Gastroesophageal sphincter (tissue), 3 donors: ENCODE measurements around the gene KCNA2.

Source experiments
- EP300 ChIP-seq: sonication (generic); formaldehyde crosslinking; IDR thresholded peaks from one replicate; pipeline ENCODE4 v1.6.1; 2017; ENCODE audit warnings: antibody characterized with exemption, mild to moderate bottlenecking
- TF ChIP-seq, protein P1 (sequence below), 4 experiments: fragments of 200-600 bp in 2 of 4; fragments of 450-650 bp in 2 of 4; sonication (generic) in 1 of 4; IDR thresholded peaks; one replicate each; pipeline ENCODE4 v1.5.1; 2017 to 2019; ENCODE audit warnings: antibody characterized with exemption in 4 of 4, mild to moderate bottlenecking in 2 of 4, moderate library complexity in 2 of 4

GRCh38 chr1:110602466-110602865 is 3.7 kb downstream of the KCNA2 start:
- TF ChIP-seq, protein P1, sequence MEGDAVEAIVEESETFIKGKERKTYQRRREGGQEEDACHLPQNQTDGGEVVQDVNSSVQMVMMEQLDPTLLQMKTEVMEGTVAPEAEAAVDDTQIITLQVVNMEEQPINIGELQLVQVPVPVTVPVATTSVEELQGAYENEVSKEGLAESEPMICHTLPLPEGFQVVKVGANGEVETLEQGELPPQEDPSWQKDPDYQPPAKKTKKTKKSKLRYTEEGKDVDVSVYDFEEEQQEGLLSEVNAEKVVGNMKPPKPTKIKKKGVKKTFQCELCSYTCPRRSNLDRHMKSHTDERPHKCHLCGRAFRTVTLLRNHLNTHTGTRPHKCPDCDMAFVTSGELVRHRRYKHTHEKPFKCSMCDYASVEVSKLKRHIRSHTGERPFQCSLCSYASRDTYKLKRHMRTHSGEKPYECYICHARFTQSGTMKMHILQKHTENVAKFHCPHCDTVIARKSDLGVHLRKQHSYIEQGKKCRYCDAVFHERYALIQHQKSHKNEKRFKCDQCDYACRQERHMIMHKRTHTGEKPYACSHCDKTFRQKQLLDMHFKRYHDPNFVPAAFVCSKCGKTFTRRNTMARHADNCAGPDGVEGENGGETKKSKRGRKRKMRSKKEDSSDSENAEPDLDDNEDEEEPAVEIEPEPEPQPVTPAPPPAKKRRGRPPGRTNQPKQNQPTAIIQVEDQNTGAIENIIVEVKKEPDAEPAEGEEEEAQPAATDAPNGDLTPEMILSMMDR (IDR thresholded peaks at IDR 0.05), result no peak
- TF ChIP-seq EP300, result no peak
